ENCODE results near the gene PHACTR1. TPM values are rescaled to one million over a fixed set of nuclear protein-coding genes. Genes with fewer than 3 reads are reported as not detected.

Gene PHACTR1
- total RNA-seq, 2 donors from 2014 or later = 2.8 to 6.3 TPM

GRCh38 chr6:12969966-12970365 is 253.4 kb downstream of the PHACTR1 start:
- no peak overlapping the region for H3K9ac ChIP-seq (ENCODE audit: extremely low read depth, low read length, poor library complexity, severe bottlenecking)
- no peaks in the 10 kb centered on the region for H3K9me3 Mint-ChIP-seq
- H3K36me3 Mint-ChIP-seq (ENCODE audit: low read depth) = no peaks in the 10 kb centered on the region
- H3K4me1 ChIP-seq (ENCODE audit: control insufficient read depth, insufficient read depth, low read length) = peaks cover 5% of the 10 kb centered on the region
- WGBS, 2 experiments (ENCODE audit: insufficient coverage in 1 of 2, insufficient read length in 1 of 2) = 94 to 100% methylated on average over 2 of the region's 2 CpGs
- no peak overlapping the region for H3K4me3 Mint-ChIP-seq
- no peaks in the 10 kb centered on the region for H3K9me3 ChIP-seq (ENCODE audit: control insufficient read depth, low read length)
- TF ChIP-seq, protein P1, sequence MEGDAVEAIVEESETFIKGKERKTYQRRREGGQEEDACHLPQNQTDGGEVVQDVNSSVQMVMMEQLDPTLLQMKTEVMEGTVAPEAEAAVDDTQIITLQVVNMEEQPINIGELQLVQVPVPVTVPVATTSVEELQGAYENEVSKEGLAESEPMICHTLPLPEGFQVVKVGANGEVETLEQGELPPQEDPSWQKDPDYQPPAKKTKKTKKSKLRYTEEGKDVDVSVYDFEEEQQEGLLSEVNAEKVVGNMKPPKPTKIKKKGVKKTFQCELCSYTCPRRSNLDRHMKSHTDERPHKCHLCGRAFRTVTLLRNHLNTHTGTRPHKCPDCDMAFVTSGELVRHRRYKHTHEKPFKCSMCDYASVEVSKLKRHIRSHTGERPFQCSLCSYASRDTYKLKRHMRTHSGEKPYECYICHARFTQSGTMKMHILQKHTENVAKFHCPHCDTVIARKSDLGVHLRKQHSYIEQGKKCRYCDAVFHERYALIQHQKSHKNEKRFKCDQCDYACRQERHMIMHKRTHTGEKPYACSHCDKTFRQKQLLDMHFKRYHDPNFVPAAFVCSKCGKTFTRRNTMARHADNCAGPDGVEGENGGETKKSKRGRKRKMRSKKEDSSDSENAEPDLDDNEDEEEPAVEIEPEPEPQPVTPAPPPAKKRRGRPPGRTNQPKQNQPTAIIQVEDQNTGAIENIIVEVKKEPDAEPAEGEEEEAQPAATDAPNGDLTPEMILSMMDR (conservative IDR thresholded peaks at IDR 0.05) = no peak
- no peaks in the 10 kb centered on the region for H3K4me1 Mint-ChIP-seq
- H3K27ac Mint-ChIP-seq = no peak overlapping the region
- H3K27me3 Mint-ChIP-seq (ENCODE audit: insufficient read depth) = peaks cover 5% of the 10 kb centered on the region
- DNase-seq = no peak
- H3K4me3 ChIP-seq (ENCODE audit: low read length) = no peak overlapping the region
- H3K36me3 ChIP-seq (ENCODE audit: control insufficient read depth, insufficient read depth, low read length) = no peaks in the 10 kb centered on the region
- no peak overlapping the region for H3K27ac ChIP-seq (ENCODE audit: low read depth, low read length)
- no peaks in the 10 kb centered on the region for H3K27me3 ChIP-seq (ENCODE audit: control insufficient read depth, insufficient read depth, low read length, poor library complexity, severe bottlenecking)

DNA sequence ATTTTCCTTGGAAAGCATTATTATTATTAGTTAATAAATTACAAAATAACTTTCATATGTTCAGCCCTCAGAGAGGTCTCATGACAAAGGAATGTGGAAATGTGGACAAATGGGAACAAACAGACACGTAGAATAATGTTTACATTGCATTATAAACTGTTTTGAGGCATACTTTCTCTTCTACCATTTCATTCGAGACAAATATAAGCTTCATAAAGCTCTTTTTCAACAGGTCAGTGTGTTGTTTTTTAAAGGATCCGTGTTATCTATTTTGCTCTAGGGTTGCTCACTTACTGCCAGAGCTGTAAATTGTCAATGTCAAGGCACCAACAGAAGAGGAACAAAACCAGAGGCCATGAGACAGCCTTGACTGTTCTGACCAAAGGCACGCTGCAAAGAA is 256.8 kb downstream of the PHACTR1 start:
- Mint-ChIP-seq H3K27me3 (ENCODE audit: insufficient read depth) (no peaks in the 10 kb centered on the region), H3K27ac (no peak overlapping the region), H3K4me3 (no peak overlapping the region), H3K36me3 (ENCODE audit: low read depth) (no peaks in the 10 kb centered on the region), H3K4me1 (no peaks in the 10 kb centered on the region), H3K9me3 (no peaks in the 10 kb centered on the region)
- no peaks in the 10 kb centered on the region for H3K9me3 ChIP-seq (ENCODE audit: control insufficient read depth, low read length)
- DNase-seq = no peak
- no peaks in the 10 kb centered on the region for H3K36me3 ChIP-seq (ENCODE audit: control insufficient read depth, insufficient read depth, low read length)
- no peak overlapping the region for H3K4me3 ChIP-seq (ENCODE audit: low read length)
- no peaks in the 10 kb centered on the region for H3K27me3 ChIP-seq (ENCODE audit: control insufficient read depth, insufficient read depth, low read length, poor library complexity, severe bottlenecking)
- 97 to 100% methylated on average over 1 to 4 of the region's 4 CpGs for WGBS, 2 experiments (ENCODE audit: insufficient coverage in 1 of 2, insufficient read length in 1 of 2)
- H3K9ac ChIP-seq (ENCODE audit: extremely low read depth, low read length, poor library complexity, severe bottlenecking) = no peak overlapping the region
- H3K27ac ChIP-seq (ENCODE audit: low read depth, low read length) = no peak overlapping the region
- TF ChIP-seq, protein P1 (conservative IDR thresholded peaks at IDR 0.05) = no peak
- H3K4me1 ChIP-seq (ENCODE audit: control insufficient read depth, insufficient read depth, low read length) = peaks cover 5% of the 10 kb centered on the region

DNA sequence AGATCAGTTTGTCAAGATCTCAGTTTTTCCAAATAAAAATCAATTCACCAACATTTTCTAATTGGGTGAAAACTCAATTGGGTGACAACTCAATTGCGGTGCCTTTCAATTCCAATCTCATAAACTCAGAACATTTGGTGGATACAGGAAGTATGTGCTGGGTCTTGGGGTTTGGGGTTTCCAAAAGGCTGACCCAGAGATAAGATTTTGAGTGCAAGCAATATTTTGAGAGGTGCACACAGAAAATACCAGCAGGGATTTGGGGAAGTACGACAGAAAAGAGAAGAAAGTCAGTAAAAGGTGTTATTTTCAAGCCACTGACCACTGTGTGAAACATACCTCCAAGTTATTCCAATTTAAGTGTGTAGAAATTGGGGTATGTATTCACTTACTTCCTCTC is 258.0 kb downstream of the PHACTR1 start:
- H3K27ac ChIP-seq (ENCODE audit: low read depth, low read length) = no peak overlapping the region
- TF ChIP-seq, protein P1 (conservative IDR thresholded peaks at IDR 0.05) = no peak
- 92 to 100% methylated on average over 1 to 2 of the region's 2 CpGs for WGBS, 2 experiments (ENCODE audit: insufficient coverage in 1 of 2, insufficient read length in 1 of 2)
- H3K4me1 ChIP-seq (ENCODE audit: control insufficient read depth, insufficient read depth, low read length) = no peaks in the 10 kb centered on the region
- H3K27me3 Mint-ChIP-seq (ENCODE audit: insufficient read depth) = no peaks in the 10 kb centered on the region
- no peaks in the 10 kb centered on the region for H3K36me3 Mint-ChIP-seq (ENCODE audit: low read depth)
- DNase-seq = no peak
- no peaks in the 10 kb centered on the region for H3K9me3 ChIP-seq (ENCODE audit: control insufficient read depth, low read length)
- H3K4me3 Mint-ChIP-seq = no peak overlapping the region
- H3K9ac ChIP-seq (ENCODE audit: extremely low read depth, low read length, poor library complexity, severe bottlenecking) = no peak overlapping the region
- H3K27ac Mint-ChIP-seq = no peak overlapping the region
- H3K4me1 Mint-ChIP-seq = no peaks in the 10 kb centered on the region
- no peaks in the 10 kb centered on the region for H3K36me3 ChIP-seq (ENCODE audit: control insufficient read depth, insufficient read depth, low read length)
- H3K27me3 ChIP-seq (ENCODE audit: control insufficient read depth, insufficient read depth, low read length, poor library complexity, severe bottlenecking) = no peaks in the 10 kb centered on the region
- H3K4me3 ChIP-seq (ENCODE audit: low read length) = no peak overlapping the region
- H3K9me3 Mint-ChIP-seq = no peaks in the 10 kb centered on the region
